HUES64 (cell line): ENCODE data around the gene CAVIN3.

Source experiments
- H3K27ac ChIP-seq: 2 replicates; pipeline ENCODE4 v1.7.0; 2013; ENCODE audit warnings: low read depth, low read length, inconsistent platforms
- H3K27me3 ChIP-seq: 2 replicates; pipeline ENCODE4 v1.6.1; 2013; ENCODE audit warnings: mild to moderate bottlenecking, low read length; ENCODE audit not compliant: insufficient read depth
- H3K36me3 ChIP-seq: 2 replicates; pipeline ENCODE4 v1.6.1; 2013; ENCODE audit warnings: mild to moderate bottlenecking, low read length; ENCODE audit not compliant: insufficient read depth
- H3K4me1 ChIP-seq: 2 replicates; pipeline ENCODE4 v1.6.1; 2013; ENCODE audit warnings: mild to moderate bottlenecking, low read length, moderate library complexity; ENCODE audit not compliant: insufficient read depth
- H3K4me3 ChIP-seq: 2 replicates; pipeline ENCODE4 v1.5.1; 2013; ENCODE audit warnings: mild to moderate bottlenecking, low read length, moderate library complexity
- H3K9ac ChIP-seq: 2 replicates; pipeline ENCODE4 v1.6.1; 2013; ENCODE audit warnings: mild to moderate bottlenecking, low read depth, low read length
- H3K9me3 ChIP-seq: 2 replicates; pipeline ENCODE4 v1.6.1; 2013; ENCODE audit warnings: low read depth, low read length; ENCODE audit not compliant: insufficient read depth
- WGBS: fragments of 150-250, 120-280 bp; methylation state at CpG from one replicate; pipeline ENCODE4 v1.1.7; 2013; ENCODE audit warnings: missing lambda C conversion rate; 5-methylcytosine and 5-hydroxymethylcytosine counted together

Gene CAVIN3

DNA sequence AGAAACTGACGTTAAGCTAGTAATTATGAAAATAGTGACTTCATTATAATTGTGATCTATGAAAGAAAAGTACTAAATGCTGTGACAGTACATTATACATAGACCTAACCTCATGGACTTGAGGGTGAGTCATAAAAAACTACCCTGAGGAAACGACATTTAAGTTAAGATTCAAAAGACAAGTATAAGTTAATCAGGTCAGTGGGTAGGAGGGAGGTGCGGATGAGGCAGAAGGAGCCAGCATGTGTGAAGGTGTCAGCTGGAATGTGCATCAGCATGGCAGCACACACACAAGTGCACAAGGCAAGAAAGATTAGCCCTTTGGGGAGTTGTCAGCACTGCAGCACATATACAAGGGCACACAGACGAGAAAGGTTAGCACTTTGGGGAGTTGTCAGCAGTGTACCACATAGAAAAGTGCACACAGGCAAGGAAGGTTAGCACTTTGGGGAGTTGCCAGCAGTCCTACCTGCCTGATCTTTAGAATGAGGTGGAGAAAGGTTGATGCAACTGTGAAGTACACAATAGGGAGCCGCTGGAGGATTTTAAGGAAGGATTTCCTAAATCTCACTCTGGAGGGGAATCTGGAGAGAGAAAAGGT, 31.6 kb upstream of the CAVIN3 start:
- no peak overlapping the region for H3K27ac ChIP-seq
- peaks cover 2% of the 10 kb centered on the region; the same call in 1 of the 2 replicates for H3K4me1 ChIP-seq
- no peaks in the 10 kb centered on the region for H3K9me3 ChIP-seq
- H3K27me3 ChIP-seq: no peaks in the 10 kb centered on the region
- H3K9ac ChIP-seq: no peak overlapping the region
- no peak overlapping the region for H3K4me3 ChIP-seq
- WGBS: 82% methylated on average over 4 of the region's 5 CpGs
- H3K36me3 ChIP-seq: no peaks in the 10 kb centered on the region

DNA sequence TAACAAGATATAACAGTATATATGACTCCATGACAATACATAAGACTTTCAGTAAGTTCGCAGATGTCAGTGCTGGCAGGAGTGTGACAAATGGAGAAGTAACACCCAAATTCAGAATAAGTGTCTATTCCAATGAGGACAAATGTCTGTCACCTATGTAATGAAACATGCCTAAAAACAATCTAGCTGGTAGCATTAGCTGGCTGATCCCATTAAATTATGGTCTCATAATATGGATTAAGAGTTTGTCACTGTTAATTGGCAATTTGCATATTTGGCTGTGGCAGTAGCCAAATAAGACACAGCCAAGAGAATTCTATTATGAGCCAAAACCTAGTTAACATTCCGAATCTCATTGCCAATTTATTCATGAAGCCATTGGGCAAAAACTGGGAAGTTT, 30.2 kb upstream of the CAVIN3 start:
- Histone ChIP-seq H3K36me3 (no peaks in the 10 kb centered on the region), H3K4me1 (no peaks in the 10 kb centered on the region), H3K27me3 (no peaks in the 10 kb centered on the region), H3K4me3 (no peak overlapping the region), H3K9ac (no peak overlapping the region), H3K27ac (no peak overlapping the region), H3K9me3 (no peaks in the 10 kb centered on the region)
- WGBS: 92% methylated on average over 2 of the region's 2 CpGs

DNA sequence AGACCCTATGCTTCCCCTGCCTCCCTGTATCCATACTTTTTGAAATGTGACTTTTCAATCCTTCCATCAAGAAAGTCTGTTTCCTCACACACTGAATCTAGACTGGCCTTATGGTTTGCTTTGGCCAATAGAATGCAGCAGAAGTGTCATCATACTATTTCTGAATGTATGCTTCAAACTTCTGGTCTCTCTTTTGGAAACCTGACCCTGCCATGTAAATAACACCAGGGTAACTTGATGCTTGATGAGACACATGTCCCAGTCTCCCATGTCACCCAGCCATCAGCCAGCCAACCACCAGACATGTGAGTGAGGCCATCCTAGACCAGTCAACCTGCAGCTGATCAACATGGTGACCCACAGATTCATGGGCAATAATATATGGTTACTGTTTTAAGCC, 29.7 kb upstream of the CAVIN3 start:
- no peaks in the 10 kb centered on the region for H3K4me1 ChIP-seq
- no peak overlapping the region for H3K4me3 ChIP-seq
- no peaks in the 10 kb centered on the region for H3K9me3 ChIP-seq
- H3K36me3 ChIP-seq: no peaks in the 10 kb centered on the region
- H3K27me3 ChIP-seq: no peaks in the 10 kb centered on the region
- H3K9ac ChIP-seq: no peak overlapping the region
- H3K27ac ChIP-seq: no peak overlapping the region

DNA sequence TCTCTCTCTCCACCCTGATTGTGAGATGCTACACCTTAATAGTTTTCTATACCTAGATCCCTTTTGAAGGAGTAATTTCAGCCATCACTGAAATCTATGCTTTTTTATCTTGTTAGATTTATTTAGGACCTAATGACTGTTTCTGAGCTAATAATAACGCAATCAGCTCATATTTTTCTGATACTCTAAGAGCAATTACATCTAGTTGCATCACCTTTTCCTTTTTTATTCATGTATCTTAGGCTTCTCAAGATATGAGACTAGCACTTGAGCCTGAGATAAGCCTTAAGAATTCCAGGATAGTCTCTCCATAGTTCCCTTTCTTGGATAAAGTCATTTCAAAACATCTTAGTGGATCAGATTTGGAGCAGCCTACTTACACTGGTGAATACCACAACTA, 25.1 kb upstream of the CAVIN3 start:
- no peaks in the 10 kb centered on the region for H3K9me3 ChIP-seq
- H3K9ac ChIP-seq: no peak overlapping the region
- no peak overlapping the region for H3K27ac ChIP-seq
- H3K4me1 ChIP-seq: no peaks in the 10 kb centered on the region
- H3K4me3 ChIP-seq: no peak overlapping the region
- WGBS: 96% methylated on average over 1 of the region's 1 CpG
- no peaks in the 10 kb centered on the region for H3K36me3 ChIP-seq
- H3K27me3 ChIP-seq: no peaks in the 10 kb centered on the region

DNA sequence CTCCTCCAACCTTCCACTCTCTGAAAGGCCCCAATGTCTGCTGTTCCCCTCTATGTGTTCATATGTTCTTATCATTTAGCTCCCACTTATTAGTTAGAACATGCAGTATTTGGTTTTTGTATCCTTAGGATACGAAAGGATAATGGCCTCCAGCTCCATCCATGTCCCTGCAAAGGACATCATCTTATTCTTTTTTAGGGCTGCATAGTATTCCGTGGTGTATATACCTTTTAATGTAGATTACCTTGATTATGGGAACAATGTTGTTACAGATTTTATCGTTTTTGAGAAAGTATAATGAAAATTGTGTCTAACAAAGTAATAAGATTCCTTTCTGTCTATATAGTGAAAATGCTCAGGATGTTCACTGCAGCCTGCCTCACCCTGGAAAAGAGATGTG, 16.0 kb upstream of the CAVIN3 start:
- no peak overlapping the region for H3K4me3 ChIP-seq
- no peaks in the 10 kb centered on the region for H3K27me3 ChIP-seq
- peaks cover 19% of the 10 kb centered on the region for H3K4me1 ChIP-seq
- no peaks in the 10 kb centered on the region for H3K9me3 ChIP-seq
- no peak overlapping the region for H3K27ac ChIP-seq
- no peak overlapping the region for H3K9ac ChIP-seq
- 98% methylated on average over 2 of the region's 3 CpGs for WGBS
- H3K36me3 ChIP-seq: no peaks in the 10 kb centered on the region

DNA sequence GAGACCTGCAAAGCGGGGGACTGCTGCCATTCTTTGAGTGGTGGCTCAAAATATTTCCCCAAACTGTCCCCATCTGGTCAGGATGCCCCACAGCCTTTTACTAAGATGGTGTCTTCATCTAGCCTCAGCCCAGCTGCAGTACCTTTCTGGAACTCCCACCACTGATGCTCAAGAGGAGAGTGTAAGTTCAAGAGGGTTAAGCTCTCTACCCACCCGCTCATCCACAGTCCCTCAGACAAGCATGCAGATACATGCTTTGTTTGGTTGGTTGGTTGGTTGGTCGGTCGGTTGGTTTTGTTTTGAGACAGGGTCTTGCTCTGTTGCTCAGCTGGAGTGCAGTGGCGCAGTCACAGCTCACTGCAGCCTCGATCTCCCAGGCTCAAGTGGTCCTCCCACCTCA, 14.5 kb upstream of the CAVIN3 start:
- 87% methylated on average over 5 of the region's 6 CpGs for WGBS
- Histone ChIP-seq H3K27me3 (no peaks in the 10 kb centered on the region), H3K9me3 (no peaks in the 10 kb centered on the region)

DNA sequence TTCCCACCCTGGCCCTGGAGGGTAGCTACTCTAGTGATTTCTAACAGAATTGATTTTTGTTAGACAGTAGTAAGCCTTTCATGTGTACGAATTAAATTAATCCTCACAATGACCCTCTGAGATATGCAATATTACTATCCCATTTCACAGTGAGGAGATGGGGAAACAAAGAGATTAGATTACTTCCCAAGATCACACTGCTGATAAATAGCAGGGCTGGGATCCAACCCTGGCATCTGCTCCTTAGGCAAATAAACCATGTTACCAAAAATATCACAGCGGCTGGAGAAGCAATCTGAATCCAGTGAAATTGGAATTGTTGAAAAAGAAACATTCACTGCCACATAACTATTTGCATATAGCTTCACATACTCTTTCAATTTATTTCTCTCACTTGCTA, 12.8 kb upstream of the CAVIN3 start:
- Histone ChIP-seq H3K4me1 (peaks cover 11% of the 10 kb centered on the region), H3K27me3 (no peaks in the 10 kb centered on the region), H3K27ac (no peak overlapping the region), H3K9ac (no peak overlapping the region), H3K36me3 (no peaks in the 10 kb centered on the region), H3K9me3 (no peaks in the 10 kb centered on the region), H3K4me3 (no peak overlapping the region)
- 0% methylated on average over 1 of the region's 2 CpGs for WGBS

More for the DNA sequence above, 14.5 kb upstream of the CAVIN3 start:
- H3K36me3 ChIP-seq: no peaks in the 10 kb centered on the region
- peaks cover 19% of the 10 kb centered on the region for H3K4me1 ChIP-seq
- no peak overlapping the region for H3K9ac ChIP-seq
- no peak overlapping the region for H3K27ac ChIP-seq
- H3K4me3 ChIP-seq: no peak overlapping the region

DNA sequence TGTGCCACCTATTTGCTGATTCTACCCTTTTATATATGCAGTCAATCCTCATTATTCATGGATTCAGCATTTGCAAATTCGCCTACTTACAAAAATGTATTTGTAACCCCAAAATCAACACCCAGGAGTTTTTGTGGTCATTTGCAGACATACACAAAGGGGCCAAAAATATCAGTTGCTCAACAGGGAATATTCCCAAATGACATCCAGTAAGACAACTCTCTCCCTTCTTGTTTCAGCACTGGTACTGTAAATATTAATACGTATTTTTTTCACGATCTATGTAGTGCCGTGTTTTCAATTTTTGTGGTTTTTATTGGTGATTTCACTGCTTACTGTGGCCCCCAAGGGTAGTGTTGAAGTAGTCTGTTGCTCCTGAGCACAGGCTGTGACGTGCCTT, 11.8 kb upstream of the CAVIN3 start:
- no peak overlapping the region for H3K4me3 ChIP-seq
- peaks cover 17% of the 10 kb centered on the region for H3K4me1 ChIP-seq
- no peaks in the 10 kb centered on the region for H3K27me3 ChIP-seq
- H3K9ac ChIP-seq: no peak overlapping the region
- H3K9me3 ChIP-seq: no peaks in the 10 kb centered on the region
- no peak overlapping the region for H3K27ac ChIP-seq
- WGBS: 96% methylated on average over 5 of the region's 5 CpGs
- no peaks in the 10 kb centered on the region for H3K36me3 ChIP-seq

DNA sequence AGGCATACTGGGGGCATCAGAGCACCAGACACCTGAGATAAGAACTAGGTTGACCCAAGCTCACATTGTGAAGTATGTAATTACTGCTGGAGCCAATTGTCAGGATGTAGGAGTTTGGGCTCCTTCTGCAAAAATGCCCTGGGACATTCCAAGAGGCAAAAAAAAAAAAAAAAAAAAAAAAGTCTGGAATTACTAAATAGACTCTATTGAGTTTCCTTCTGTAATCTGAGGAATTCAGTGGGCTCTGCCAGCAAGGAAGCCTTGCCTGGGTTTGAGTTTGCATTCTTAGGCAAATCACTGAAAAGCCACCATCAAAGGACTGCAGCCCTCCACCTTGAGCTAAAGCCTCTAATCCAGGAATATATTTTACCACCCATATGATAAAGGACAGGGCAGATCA, 8.0 kb upstream of the CAVIN3 start:
- Histone ChIP-seq H3K4me3 (no peak overlapping the region), H3K27ac (no peak overlapping the region), H3K9ac (no peak overlapping the region), H3K9me3 (no peaks in the 10 kb centered on the region), H3K4me1 (peaks cover 42% of the 10 kb centered on the region), H3K27me3 (no peaks in the 10 kb centered on the region), H3K36me3 (no peaks in the 10 kb centered on the region)

DNA sequence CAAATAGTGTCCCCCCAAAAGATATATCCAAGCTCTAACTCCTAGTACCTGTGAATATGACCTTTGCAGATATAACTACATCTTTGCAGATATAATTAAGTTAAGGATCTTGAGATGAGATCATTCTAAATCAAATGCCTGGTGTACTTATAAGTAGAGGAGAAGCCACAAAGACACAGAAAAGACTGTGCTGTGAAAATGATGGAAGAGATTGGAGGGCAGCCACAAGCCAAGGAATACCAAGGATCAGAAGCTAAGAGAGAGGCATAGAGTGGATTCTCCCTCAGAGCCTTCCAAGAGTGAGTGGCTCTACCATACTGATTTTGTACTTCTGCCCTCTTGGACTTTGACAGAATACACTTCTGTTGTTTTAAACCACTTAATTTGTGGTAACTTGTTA, 7.5 kb upstream of the CAVIN3 start:
- Histone ChIP-seq H3K27ac (no peak overlapping the region), H3K36me3 (no peaks in the 10 kb centered on the region), H3K27me3 (no peaks in the 10 kb centered on the region), H3K4me3 (no peak overlapping the region), H3K4me1 (peaks cover 46% of the 10 kb centered on the region), H3K9me3 (no peaks in the 10 kb centered on the region), H3K9ac (no peak overlapping the region)

DNA sequence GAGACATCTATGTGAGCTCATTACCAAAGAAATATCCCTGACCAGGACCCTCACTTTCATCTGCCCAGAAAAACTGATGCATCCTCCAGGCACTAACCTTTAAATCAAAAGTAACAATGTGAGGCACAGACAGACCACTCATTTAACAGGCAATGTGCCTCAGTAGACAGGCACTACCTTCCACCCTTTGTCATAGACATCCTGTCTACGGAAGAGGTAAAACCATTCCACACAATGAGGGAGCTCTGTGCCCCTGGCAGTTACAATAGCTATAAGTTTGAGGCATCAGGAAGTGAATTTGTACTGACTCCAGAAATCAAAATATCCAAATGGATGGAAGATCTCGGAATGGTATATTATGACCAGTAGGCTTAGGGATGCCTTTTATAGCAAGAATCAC, 6.7 kb upstream of the CAVIN3 start:
- no peaks in the 10 kb centered on the region for H3K9me3 ChIP-seq
- H3K27ac ChIP-seq: no peak overlapping the region
- H3K27me3 ChIP-seq: no peaks in the 10 kb centered on the region
- H3K4me1 ChIP-seq: peaks cover 54% of the 10 kb centered on the region
- no peaks in the 10 kb centered on the region for H3K36me3 ChIP-seq
- no peak overlapping the region for H3K4me3 ChIP-seq
- 81% methylated on average over 2 of the region's 2 CpGs for WGBS
- no peak overlapping the region for H3K9ac ChIP-seq

DNA sequence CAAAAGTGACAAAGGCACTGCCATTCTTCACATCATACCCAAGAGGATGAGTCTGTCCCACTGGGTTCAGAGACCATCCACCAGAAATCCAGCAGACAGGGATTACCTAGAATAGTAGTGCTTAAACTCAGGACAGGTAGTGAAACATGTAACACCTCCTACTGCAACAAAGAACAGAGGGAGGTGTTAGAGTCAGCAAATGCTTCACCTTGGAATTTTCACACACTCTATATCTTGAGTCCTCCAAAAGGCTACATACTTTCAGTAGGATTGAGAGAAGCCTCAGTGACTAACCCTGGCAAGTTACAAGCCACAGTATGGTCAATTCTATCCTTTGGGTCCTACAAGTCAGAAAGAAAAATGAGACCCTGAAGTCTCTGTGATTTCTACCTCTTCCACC, 6.0 kb upstream of the CAVIN3 start:
- Histone ChIP-seq H3K36me3 (no peaks in the 10 kb centered on the region), H3K4me3 (no peak overlapping the region), H3K9me3 (no peaks in the 10 kb centered on the region), H3K9ac (no peak overlapping the region), H3K4me1 (peaks cover 61% of the 10 kb centered on the region), H3K27me3 (no peaks in the 10 kb centered on the region), H3K27ac (peak overlapping the region; percentile 54; the same call in 1 of the 2 replicates)
